WTC11 (cell line): Measurements from ENCODE around the gene CCDC88B. TPM values are rescaled to one million over a fixed set of nuclear protein-coding genes. Genes with fewer than 3 reads are reported as not detected.

Experiments used
- ATAC-seq: fragments of 200-7000 bp; cut with Tn5 transposase; 2 replicates; pipeline ENCODE4 v1.10.0; 2021; ENCODE audit warnings: mild to moderate bottlenecking, moderate library complexity
- CTCF ChIA-PET: fragments of 300-600 bp; sonication (Branson Sonifier 250); formaldehyde crosslinking; loops from one replicate; lab custom pipeline; 2021; ENCODE audit warnings: antibody characterized with exemption; lab: Charles Lee
- POLR2A ChIA-PET: fragments of 350-600 bp; sonication (Branson Sonifier 250); formaldehyde crosslinking; loops from one replicate; lab custom pipeline; 2021; ENCODE audit warnings: antibody characterized with exemption; lab: Charles Lee
- DNase-seq: peaks from one replicate; pipeline ENCODE4 v3.0.0; 2021; ENCODE audit warnings: low spot score
- H3K27ac Mint-ChIP-seq: 2 replicates; pipeline ENCODE4 v1.8.0; 2021; ENCODE audit warnings: mixed read lengths
- H3K27me3 Mint-ChIP-seq: 2 replicates; pipeline ENCODE4 v1.8.0; 2021; ENCODE audit warnings: low read depth, mild to moderate bottlenecking, moderate library complexity, mixed read lengths
- H3K36me3 Mint-ChIP-seq: 2 replicates; pipeline ENCODE4 v1.8.0; 2021; ENCODE audit warnings: mixed read lengths
- H3K4me1 Mint-ChIP-seq: 2 replicates; pipeline ENCODE4 v1.8.0; 2022; ENCODE audit warnings: mixed read lengths
- H3K4me3 Mint-ChIP-seq: 2 replicates; pipeline ENCODE4 v1.8.0; 2021; ENCODE audit warnings: mild to moderate bottlenecking, moderate library complexity, mixed read lengths
- H3K9me3 Mint-ChIP-seq: 2 replicates; pipeline ENCODE4 v1.8.0; 2021; ENCODE audit warnings: mixed read lengths
- ATF1 ChIP-seq: sonication (generic); formaldehyde crosslinking; IDR thresholded peaks from 2 replicates; pipeline ENCODE4 v1.8.1; 2023; ENCODE audit warnings: mild to moderate bottlenecking, moderate library complexity, missing genetic modification reagents
- ATF3 ChIP-seq: sonication (generic); formaldehyde crosslinking; conservative IDR thresholded peaks from 2 replicates; pipeline ENCODE4 v1.8.1; 2022; ENCODE audit warnings: mild to moderate bottlenecking, missing genetic modification reagents
- CBFB ChIP-seq: sonication (generic); formaldehyde crosslinking; IDR thresholded peaks from 2 replicates; pipeline ENCODE4 v1.8.1; 2022; ENCODE audit warnings: mild to moderate bottlenecking, low read depth, missing genetic modification reagents
- FOXJ3 ChIP-seq: sonication (generic); formaldehyde crosslinking; IDR thresholded peaks from 2 replicates; pipeline ENCODE4 v1.9.0; 2021; ENCODE audit warnings: missing genetic modification reagents, mild to moderate bottlenecking, borderline replicate concordance
- FOXK1 ChIP-seq: sonication (generic); formaldehyde crosslinking; IDR thresholded peaks from 2 replicates; pipeline ENCODE4 v1.8.0; 2022; ENCODE audit warnings: mild to moderate bottlenecking, moderate library complexity, missing genetic modification reagents
- FOXP1 ChIP-seq: sonication (generic); formaldehyde crosslinking; IDR thresholded peaks from 2 replicates; pipeline ENCODE4 v1.8.0; 2022; ENCODE audit warnings: missing genetic modification reagents, mild to moderate bottlenecking, moderate library complexity, borderline replicate concordance
- GABPB1 ChIP-seq: sonication (generic); formaldehyde crosslinking; IDR thresholded peaks from 2 replicates; pipeline ENCODE4 v1.8.1; 2023; ENCODE audit warnings: mild to moderate bottlenecking, missing genetic modification reagents
- JUN ChIP-seq: sonication (generic); formaldehyde crosslinking; IDR thresholded peaks from 2 replicates; pipeline ENCODE4 v1.8.0; 2023; ENCODE audit warnings: mild to moderate bottlenecking, missing genetic modification reagents
- MYBL2 ChIP-seq: sonication (generic); formaldehyde crosslinking; IDR thresholded peaks from 2 replicates; pipeline ENCODE4 v1.8.1; 2023; ENCODE audit warnings: mild to moderate bottlenecking, moderate library complexity, missing genetic modification reagents
- NR3C1 ChIP-seq: sonication (generic); formaldehyde crosslinking; conservative IDR thresholded peaks from 2 replicates; pipeline ENCODE4 v1.8.1; 2023; ENCODE audit warnings: low read depth, mild to moderate bottlenecking, missing genetic modification reagents
- OVOL2 ChIP-seq: fragments of 250-450 bp; sonication (Bioruptor Pico); IDR thresholded peaks from 2 replicates; pipeline ENCODE4 v1.9.0; 2021; ENCODE audit warnings: mild to moderate bottlenecking, borderline replicate concordance
- PRDM15 ChIP-seq: sonication (generic); formaldehyde crosslinking; IDR thresholded peaks from 2 replicates; pipeline ENCODE4 v1.8.0; 2022; ENCODE audit warnings: missing genetic modification reagents
- PREB ChIP-seq: sonication (generic); formaldehyde crosslinking; IDR thresholded peaks from 2 replicates; pipeline ENCODE4 v1.8.1; 2022; ENCODE audit warnings: mild to moderate bottlenecking, missing genetic modification reagents, moderate library complexity, borderline replicate concordance
- RELA ChIP-seq: sonication (generic); formaldehyde crosslinking; IDR thresholded peaks from 2 replicates; pipeline ENCODE4 v1.8.1; 2022; ENCODE audit warnings: missing genetic modification reagents, mild to moderate bottlenecking, borderline replicate concordance
- ZNF671 ChIP-seq: fragments of 250-450 bp; sonication (Bioruptor Pico); IDR thresholded peaks from 2 replicates; pipeline ENCODE4 v1.8.0; 2021; ENCODE audit warnings: mild to moderate bottlenecking
- total RNA-seq: library from RNA; stranded (reverse); gene quantifications from 3 replicates; pipeline ENCODE4 v1.2.3, GENCODE V29; 2021
- TF ChIP-seq, protein P1 (sequence below): sonication (generic); formaldehyde crosslinking; IDR thresholded peaks from 2 replicates; pipeline ENCODE4 v1.8.1; 2023; ENCODE audit warnings: mild to moderate bottlenecking, missing genetic modification reagents

Gene CCDC88B
- total RNA-seq, 1 experiment from 2014 or later: 17.0 TPM

GRCh38 chr11:64314146-64314804 is 25.7 kb upstream of the CCDC88B start:
- ChIA-PET POLR2A (interaction anchor here (0.5 kb wide), 1 partner anchor 631 kb away, joined by 3 read pairs; no protein-coding TSS in a partner anchor), CTCF (interaction anchor here (0.9 to 4.9 kb wide), 5 partner anchors 17 to 41 kb away, joined by 3 to 37 read pairs (median 4); no protein-coding TSS in a partner anchor)
- H3K9me3 Mint-ChIP-seq: no peaks in the 10 kb centered on the region
- no peaks in the 10 kb centered on the region for H3K27me3 Mint-ChIP-seq
- no peak overlapping the region for H3K4me3 Mint-ChIP-seq
- H3K36me3 Mint-ChIP-seq: peaks cover 15% of the 10 kb centered on the region
- ATAC-seq (no peak), DNase-seq (no peak)
- peak overlapping the region; percentile 88 for H3K27ac Mint-ChIP-seq
- TF ChIP-seq PRDM15 (no peak), FOXJ3 (no peak), OVOL2 (no peak), MYBL2 (CRISPR knock-in tag) (no peak), CBFB (CRISPR knock-in tag) (no peak), NR3C1 (CRISPR knock-in tag) (no peak), RELA (CRISPR knock-in tag) (no peak), GABPB1 (CRISPR knock-in tag) (no peak), PREB (no peak), FOXP1 (no peak), ZNF671 (CRISPR knock-in tag) (no peak), ATF3 (CRISPR knock-in tag) (no peak), JUN (CRISPR knock-in tag) (no peak), FOXK1 (CRISPR knock-in tag) (no peak), ATF1 (no peak)
- H3K4me1 Mint-ChIP-seq: peaks cover 15% of the 10 kb centered on the region

DNA sequence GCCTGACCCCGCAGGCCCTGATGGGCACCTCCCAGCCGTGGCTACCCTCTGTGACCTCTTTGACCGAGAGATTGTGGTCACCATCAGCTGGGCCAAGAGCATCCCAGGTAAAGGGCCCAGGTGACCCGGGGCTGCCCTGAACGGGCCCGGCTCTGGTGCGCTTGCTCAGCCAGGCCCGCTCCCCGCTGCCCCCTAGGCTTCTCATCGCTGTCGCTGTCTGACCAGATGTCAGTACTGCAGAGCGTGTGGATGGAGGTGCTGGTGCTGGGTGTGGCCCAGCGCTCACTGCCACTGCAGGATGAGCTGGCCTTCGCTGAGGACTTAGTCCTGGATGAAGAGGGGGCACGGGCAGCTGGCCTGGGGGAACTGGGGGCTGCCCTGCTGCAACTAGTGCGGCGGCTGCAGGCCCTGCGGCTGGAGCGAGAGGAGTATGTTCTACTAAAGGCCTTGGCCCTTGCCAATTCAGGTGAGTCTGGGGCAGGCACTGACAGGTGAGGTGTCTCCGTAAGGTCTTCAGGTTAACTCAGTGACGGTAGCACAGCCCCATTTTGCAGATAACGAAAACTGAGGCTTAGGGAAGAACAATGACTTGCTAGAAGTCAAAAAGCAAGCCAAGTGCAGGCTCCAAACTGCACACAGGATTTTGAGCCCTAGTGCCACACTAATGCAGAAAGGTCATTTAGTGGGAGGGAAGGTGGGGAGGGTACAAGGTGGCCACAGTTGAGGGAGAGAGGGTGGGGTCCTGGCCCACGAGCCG is 25.0 kb upstream of the CCDC88B start:
- TF ChIP-seq, protein P1, sequence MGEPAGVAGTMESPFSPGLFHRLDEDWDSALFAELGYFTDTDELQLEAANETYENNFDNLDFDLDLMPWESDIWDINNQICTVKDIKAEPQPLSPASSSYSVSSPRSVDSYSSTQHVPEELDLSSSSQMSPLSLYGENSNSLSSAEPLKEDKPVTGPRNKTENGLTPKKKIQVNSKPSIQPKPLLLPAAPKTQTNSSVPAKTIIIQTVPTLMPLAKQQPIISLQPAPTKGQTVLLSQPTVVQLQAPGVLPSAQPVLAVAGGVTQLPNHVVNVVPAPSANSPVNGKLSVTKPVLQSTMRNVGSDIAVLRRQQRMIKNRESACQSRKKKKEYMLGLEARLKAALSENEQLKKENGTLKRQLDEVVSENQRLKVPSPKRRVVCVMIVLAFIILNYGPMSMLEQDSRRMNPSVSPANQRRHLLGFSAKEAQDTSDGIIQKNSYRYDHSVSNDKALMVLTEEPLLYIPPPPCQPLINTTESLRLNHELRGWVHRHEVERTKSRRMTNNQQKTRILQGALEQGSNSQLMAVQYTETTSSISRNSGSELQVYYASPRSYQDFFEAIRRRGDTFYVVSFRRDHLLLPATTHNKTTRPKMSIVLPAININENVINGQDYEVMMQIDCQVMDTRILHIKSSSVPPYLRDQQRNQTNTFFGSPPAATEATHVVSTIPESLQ (CRISPR knock-in tag): no peak
- ChIA-PET CTCF (interaction anchor here (0.9 to 4.9 kb wide), 5 partner anchors 16 to 40 kb away, joined by 3 to 37 read pairs (median 4); no protein-coding TSS in a partner anchor), POLR2A (no interaction called here)
- Mint-ChIP-seq H3K4me1 (peaks cover 17% of the 10 kb centered on the region), H3K4me3 (peak overlapping the region; percentile 25), H3K27ac (peak overlapping the region; percentile 88), H3K9me3 (no peaks in the 10 kb centered on the region), H3K36me3 (peaks cover 15% of the 10 kb centered on the region), H3K27me3 (no peaks in the 10 kb centered on the region)
- peak; percentile 3; the same call in 1 of the 2 replicates for ATAC-seq
- no peak for DNase-seq
